HG02981 (cell line): Measurements from ENCODE around the gene LDLRAD2.

Experiments
- ATAC-seq: cut with Tn5 transposase; IDR thresholded peaks from one replicate; pipeline ENCODE4 v1.9.1; 2021; ENCODE audit warnings: mild to moderate bottlenecking, moderate library complexity; ENCODE audit not compliant: unreplicated experiment

LDLRAD2 gene

DNA sequence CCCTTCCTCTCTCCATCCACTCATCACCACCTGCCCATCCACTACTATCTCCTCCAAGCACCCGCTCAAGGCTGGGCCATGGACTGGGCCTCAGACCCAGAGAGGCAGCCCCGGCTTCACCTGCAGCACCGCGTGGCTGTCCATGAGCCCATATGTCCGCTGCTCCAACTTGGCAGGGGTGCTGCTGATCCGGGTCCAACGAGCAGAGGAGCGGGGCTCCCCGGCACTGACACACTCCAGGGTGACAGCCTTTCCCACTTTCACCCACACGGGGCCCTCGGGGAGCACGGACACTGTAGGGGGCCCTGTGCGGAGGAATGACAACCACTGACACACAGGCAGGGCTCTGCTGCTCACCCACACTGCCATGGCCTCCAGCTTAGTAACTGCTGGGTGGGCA lies 28.9 kb downstream of the LDLRAD2 start:
- no peak for ATAC-seq

- no peak for ATAC-seq
Measured at GRCh38 chr1:21841852-21842466, 29.9 kb downstream of the LDLRAD2 start.

- ATAC-seq, result no peak
Measured at GRCh38 chr1:21842606-21843162, 30.6 kb downstream of the LDLRAD2 start.

- ATAC-seq, result no peak
Measured at GRCh38 chr1:21843208-21843607, 31.1 kb downstream of the LDLRAD2 start.

DNA sequence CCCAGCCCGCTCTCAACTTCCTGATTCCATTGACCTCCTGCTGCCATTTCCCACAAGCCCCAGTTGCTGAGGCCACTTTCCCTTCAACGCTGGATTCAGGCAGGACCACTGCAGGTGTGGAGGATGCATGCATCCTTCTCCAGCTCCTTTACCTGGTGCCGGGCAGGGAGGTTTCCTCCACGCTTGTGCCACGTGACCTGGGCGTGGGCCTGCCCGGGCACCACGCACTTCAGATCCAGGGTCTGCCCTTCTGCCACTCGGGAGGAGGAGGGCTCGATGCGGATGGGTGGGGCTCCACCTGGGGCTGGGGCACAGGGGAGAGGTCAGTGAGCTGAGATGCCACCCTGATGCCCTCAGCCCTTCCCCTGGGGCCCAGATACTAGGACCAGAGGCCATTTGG lies 31.9 kb downstream of the LDLRAD2 start:
- no peak for ATAC-seq

- no peak for ATAC-seq
Measured at GRCh38 chr1:21845646-21846641, 33.9 kb downstream of the LDLRAD2 start.

GRCh38 chr1:21847223-21848205 lies 35.4 kb downstream of the LDLRAD2 start:
- ATAC-seq, result no peak

- ATAC-seq, result no peak
Measured at GRCh38 chr1:21848524-21849174, 36.6 kb downstream of the LDLRAD2 start.

GRCh38 chr1:21849909-21850576 lies 38.0 kb downstream of the LDLRAD2 start:
- ATAC-seq, result no peak

DNA sequence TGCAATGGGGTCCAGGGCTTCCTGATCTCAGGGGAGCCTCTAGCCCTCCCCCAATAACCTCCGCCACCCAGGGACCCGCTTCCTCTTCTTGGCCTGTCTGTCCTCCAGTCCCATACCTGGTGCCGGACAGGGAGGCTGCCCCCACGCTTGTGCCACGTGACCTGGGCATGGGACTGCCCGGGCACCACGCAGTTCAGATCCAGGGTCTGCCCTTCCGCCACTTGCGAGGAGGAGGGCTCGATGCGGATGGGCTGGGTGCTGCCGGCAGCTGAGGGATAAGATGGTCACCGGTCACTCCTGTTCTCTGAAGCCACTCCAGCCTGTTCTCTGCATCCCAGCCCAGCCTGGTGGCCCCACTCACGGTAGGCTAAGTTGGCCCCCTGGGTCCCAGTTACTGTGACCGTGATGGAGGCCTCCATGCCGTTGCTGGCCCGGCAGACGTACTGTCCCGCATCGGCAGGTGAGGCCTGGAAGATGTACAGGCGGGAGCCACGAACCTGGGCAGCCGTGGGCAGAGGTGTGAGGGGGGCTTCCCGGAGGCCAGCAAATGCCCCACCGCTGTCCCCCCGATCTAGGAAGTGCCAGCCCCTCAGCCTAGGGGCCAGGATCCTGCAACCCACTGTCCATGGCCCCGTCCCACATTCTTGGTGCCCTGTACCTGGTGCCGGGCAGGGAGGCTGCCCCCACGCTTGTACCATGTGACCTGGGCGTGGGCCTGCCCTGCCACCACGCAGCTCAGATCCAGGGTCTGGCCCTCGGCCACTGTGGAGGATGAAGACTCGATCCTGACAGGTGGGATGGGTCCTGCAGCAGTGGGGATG lies 39.6 kb downstream of the LDLRAD2 start:
- ATAC-seq, result no peak

DNA sequence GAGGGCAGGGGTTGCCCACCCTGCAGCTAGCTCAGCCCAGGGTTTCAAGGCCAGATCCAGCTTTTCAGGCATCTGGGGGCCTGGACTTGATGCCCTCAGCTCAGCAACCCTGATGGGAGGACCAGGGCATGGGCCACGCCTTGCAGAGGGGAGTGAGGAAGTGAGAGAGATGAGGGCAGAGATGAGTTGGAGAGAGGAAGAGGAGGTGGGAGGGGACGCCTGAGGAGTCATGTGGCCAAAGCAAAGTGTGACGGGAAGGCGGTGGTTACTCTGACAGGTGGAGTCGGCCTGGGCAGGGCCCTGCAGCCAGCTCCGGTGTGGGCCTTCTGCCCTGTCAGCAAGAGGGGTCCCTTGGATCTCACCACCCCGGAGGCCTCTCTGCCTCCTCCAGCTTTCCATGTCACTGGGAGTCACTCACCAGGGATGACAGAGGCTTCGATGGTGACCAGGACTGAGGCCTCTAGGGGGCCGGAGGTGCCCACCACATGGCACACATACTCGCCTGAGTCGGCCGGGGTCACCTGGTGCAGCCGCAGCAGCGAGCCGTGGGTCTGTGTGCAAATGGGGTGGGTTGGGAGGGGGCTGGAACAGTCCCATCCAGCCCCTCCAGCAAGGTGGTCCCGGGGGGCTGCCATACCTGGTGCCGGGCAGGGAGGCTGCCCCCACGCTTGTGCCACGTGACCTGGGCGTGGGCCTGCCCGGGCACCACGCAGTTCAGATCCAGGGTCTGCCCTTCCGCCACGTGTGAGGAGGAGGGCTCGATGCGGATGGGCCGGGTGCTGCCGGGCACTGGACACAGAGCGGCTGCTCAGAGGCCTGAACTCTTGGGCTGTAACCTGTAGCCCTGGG lies 40.4 kb downstream of the LDLRAD2 start:
- ATAC-seq, result no peak

DNA sequence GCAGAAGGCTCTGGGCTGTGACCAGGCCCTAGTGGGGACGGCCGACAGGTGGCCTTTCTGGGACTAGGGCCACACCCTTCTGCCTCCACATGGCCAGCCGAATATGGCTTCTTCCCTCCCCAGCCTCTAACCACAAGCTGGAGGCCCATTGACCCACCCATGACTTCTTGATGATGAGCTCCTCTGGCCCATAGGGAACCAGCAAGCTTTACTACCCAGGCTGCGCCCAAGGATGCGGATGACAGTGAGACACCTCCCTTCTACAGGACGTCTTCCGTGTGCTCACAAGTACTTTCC lies 41.0 kb downstream of the LDLRAD2 start:
- ATAC-seq, result no peak

DNA sequence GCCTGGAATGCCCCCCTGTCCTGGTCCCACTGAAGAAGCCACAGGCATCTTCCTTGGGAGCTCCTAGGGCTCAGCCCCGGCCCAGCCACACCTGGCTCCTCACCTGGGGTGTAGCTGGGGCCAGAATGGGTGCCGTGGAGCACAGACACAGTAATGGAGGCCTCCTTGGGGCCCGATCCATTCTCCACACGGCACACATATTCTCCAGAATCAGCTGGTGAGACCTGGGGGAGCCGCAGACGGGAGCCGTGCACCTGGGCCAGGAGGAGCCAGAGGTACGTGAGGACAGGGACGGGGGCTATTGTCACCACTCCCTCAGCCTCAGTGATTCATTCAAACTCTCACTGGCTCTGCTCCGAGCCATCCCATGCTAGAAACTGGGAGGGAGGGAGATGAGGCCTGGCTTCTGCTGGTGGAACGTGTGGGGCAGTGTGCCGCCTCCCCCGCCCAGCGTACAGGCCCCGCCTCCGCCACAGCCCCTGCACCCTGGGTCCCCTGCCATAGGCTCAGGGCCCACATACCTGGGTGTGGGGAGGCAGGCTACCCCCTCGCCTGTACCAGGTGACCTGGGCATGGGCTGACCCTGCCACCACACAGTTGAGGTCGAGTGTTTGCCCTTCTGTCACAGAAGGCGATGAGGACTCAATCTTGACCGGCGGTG lies 42.2 kb downstream of the LDLRAD2 start:
- ATAC-seq, result no peak

DNA sequence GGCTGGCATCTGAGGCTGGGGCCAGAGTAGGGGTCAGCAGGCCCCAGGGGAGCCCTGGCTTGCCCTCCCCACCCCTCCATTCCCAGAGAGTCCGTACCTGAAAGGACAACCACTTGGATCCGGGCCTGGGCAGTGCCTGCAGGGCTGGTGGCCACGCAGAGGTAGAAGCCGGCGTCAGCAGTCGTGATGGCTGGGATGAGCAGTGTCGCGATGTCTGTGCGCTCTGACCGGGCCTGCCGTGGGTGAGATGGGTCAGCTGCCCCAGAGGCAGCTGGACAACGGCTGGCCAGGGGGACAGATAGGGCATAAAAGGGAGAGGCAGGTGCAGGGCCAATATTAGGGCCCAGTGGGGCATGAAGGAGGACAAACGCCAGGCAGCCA lies 42.7 kb downstream of the LDLRAD2 start:
- no peak for ATAC-seq

- ATAC-seq, result no peak
Measured at GRCh38 chr1:21855257-21856096, 43.4 kb downstream of the LDLRAD2 start.

GRCh38 chr1:21857142-21857839 lies 45.2 kb downstream of the LDLRAD2 start:
- no peak for ATAC-seq
